SKM-1 (cell line): ENCODE results near the gene XRN1.
"Not testable (repeated sequence)": the region's sequence is repeated elsewhere in the genome, so short reads cannot be mapped to it uniquely, and the experiment has no call there.

Experiments used
- DNase-seq: peaks from one replicate; lab custom pipeline; 2025; ENCODE audit not compliant: unreplicated experiment; lab: John Stamatoyannopoulos, UW

XRN1 gene

DNA sequence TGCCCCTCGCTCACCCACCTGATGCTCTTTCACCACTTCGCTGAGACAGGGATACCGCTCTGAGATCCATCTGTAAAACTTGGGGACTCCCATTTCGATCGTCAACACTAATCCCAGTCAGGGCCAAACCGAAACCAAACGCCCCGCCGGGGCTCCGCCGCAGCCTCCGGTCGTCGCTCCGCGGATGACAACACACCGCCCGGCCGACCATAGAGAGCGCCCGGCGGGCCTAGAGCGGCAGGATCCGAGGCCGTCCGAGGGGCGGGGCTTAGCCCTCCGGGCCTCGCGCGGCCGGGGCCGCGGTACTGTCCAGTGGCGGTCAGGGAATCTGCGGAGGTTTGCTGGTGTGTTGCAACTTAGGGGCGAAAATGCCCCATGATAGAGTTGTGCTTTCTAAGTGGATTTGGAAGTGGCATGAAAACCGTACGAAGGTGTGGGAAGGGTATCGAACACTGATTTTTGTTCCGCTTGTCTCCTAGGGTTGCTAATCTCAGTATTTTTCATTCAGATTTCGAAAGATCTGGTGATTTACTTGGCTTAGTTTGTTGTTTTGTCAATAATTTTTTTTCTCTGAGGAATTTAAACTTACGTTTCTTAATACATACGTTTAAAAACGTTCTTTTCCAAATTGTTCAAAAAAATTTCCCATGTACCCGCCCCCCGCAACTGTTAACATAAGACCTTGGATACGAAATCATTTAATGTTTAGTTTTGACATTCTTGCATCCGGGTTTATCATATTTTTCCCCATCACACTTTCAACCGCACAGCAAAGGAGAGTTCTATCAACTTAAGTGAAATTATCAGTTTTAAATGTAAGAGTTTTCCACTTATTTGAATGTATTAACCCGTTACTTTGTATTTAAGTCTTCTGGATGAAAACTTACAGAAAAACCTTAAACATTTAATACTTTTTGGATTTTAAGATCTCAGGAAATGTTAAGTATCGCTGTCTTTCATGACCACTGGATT is at the start of gene XRN1:
TSS of gene XRN1 (minus strand) at position 186 of the 972 bp plus-strand sequence. CDS start at position 93, 93 bp downstream.
- DNase-seq = peak; percentile 75

DNA sequence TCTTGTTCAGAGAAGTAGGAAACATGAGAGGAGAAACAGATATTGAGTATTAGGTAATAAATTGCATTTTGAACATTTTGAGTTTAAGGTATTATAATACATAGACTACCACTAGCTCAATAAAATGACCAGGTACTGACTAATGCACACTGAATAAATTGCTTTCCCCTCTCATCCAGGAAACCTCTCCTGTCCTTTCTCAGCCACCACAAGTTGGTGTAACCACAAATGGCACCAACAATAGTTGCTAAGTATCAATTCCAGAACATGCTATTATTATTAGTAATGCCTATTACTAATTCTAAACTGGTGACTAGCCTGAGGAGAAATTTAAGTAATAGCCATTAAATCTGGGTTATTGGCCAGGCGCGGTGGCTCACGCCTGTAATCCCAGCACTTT is 47.3 kb upstream of the XRN1 start:
- DNase-seq = no peak

GRCh38 chr3:142492184-142492583 is 44.3 kb upstream of the XRN1 start:
- DNase-seq = no peak

GRCh38 chr3:142489572-142490323 is 41.9 kb upstream of the XRN1 start:
- DNase-seq = no peak

- DNase-seq = no peak
Measured at GRCh38 chr3:142484912-142485435, 37.1 kb upstream of the XRN1 start.

DNA sequence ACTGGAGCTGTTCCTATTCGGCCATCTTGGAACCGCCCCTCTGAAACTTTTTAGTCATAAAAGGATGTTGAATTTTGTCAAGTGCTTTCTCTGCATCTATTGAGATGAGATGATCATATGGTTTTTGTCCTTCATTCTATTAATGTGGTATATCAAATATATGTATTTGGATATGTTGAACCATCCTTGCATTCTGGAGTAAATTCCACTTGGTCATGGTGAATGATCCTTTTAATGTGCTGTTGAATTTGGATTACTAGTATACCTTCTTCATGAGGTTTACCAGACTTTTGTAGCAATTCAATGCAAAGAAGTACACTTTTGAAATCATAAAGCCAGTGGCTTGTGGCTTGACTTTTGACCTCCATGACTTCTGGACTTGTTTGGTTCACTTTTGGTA is 33.4 kb upstream of the XRN1 start:
- no peak for DNase-seq

DNA sequence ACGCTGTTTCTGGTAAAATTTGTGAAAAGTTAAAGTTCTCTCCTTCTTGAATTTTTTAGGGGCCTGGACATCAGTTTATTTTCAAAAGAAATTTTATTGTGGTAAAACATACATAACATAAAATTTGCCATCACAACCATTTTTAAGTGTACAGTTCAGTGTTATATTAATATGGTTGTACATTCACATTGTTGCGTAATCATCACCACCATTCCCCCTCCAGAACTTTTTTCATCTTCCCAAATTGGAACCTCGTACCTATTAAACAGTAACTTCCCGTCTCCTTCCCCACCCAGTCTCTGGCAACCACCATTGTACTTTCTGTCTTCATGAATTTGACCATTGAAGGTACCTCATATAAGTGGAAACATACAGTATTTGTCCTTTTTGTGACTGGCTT is 23.0 kb upstream of the XRN1 start:
- DNase-seq = no peak

DNA sequence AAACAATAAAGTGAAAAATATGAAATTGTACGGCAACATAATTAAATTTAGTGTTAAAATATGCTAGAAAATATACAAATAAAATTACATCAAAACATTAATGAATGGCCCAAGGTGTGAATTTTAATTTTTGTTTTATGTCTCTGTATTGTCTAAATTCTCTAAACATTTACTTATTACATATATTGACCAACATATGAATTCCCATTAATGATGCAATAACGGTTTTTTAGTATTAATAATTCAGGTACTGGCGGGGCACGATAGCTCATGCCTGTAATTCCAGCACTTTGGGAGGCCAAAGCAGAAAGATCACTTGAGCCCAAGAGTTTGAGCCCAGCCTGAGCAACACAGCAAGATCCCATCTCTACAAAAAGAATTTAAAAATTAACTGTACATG is 20.6 kb upstream of the XRN1 start:
- DNase-seq = no peak

GRCh38 chr3:142467768-142468167 is 19.9 kb upstream of the XRN1 start:
- no peak for DNase-seq

GRCh38 chr3:142460689-142461088 is 12.9 kb upstream of the XRN1 start:
- DNase-seq = no peak

DNA sequence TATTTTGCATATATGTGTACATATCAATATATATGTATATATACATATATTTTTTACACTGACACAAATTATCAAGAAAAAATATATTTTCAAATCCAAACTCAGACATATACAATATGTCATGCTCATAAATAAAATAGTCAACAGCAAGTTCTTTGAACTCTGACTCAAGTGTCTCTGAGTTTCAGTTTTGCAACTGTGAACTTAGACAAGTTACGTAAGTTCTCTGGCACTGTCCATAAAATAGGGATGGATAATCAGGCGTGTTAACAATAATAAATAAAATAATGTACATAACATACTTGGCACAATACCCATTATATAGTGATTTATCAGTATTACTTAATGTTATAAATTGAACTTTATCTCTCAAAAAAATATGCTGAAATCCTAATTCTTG is 12.1 kb upstream of the XRN1 start:
- DNase-seq = no peak

DNA sequence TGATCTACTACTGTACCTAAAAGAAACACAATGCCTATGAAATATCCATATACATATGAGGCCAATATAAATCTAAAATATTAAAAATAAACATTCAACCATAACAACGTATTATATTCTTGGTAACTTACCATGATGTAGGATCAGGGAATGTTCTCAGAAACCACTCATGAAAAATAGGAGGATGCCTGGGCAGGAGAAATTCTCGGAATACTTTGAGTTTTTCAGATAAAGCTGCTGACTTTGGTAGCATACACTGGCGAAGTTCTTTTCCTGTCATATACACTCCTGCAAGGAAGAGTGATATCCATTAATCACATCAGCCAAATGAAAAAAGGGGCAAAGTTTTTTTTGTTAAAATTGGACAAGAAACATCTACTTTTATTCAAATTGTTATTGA is 11.3 kb upstream of the XRN1 start:
- DNase-seq = no peak

GRCh38 chr3:142450881-142451280 is 3.0 kb upstream of the XRN1 start:
- DNase-seq = no peak

DNA sequence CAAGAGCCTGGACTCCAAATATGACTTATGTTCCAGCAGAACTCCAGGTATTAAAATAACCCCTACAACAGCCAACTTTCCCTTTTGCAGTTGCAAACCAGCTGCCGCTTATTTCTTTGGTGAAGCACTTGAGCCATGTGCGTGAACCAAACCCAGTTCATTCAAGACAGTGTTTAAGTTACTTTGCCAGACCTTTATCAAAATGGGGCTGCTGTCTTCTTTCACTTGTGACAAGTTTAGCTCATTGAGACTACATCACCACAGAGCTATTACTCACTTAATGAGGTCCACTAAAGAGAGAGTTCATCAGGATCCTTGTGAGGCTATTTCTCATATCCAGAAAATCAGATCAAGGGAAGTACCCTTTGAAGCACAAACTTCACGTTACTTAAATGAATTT is 2.4 kb upstream of the XRN1 start:
- DNase-seq = no peak

DNA sequence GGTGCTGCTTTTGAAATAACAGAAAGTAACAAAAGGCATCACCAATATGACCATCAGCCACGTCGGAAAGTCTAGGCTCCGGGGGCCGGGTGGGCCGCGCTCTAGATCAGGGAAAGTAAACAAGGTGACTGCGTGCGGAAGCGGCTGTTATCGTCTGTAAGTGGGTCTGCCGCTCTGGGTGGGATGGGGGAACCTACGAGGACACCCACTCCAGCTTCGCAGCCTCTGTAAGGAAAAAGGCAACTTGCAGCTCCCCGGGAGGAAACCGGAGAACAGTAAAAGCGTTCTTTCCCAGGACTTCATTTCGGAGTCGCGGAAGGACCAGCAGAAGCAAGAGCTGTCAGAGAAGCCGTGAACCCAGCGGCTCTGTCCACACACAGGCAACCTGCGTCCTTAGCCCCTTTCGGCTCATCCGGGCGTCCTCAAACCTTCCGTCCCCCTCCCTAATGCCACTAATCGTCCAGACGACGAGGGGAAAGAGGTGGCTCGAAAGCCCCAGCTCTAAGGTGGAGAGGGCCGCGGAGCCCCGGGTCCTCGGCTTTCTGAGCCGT is 461 bp downstream of the XRN1 start:
- DNase-seq = no peak

GRCh38 chr3:142445816-142446254 is 2.0 kb downstream of the XRN1 start:
- no peak for DNase-seq

GRCh38 chr3:142444343-142444742 is 3.5 kb downstream of the XRN1 start:
- no peak for DNase-seq

GRCh38 chr3:142443060-142443459 is 4.8 kb downstream of the XRN1 start:
- DNase-seq = not testable (repeated sequence)

- not testable (repeated sequence) for DNase-seq
Measured at GRCh38 chr3:142439499-142440220, 8.2 kb downstream of the XRN1 start.

GRCh38 chr3:142438096-142438495 is 9.7 kb downstream of the XRN1 start:
- DNase-seq = not testable (repeated sequence)
